GM04504 (cell line): ENCODE measurements around the gene COL21A1.

ENCODE experiments used
- DNase-seq: peaks from one replicate; pipeline ENCODE4 v3.0.0-alpha.2; 2012; ENCODE audit warnings: low read depth

COL21A1 gene

DNA sequence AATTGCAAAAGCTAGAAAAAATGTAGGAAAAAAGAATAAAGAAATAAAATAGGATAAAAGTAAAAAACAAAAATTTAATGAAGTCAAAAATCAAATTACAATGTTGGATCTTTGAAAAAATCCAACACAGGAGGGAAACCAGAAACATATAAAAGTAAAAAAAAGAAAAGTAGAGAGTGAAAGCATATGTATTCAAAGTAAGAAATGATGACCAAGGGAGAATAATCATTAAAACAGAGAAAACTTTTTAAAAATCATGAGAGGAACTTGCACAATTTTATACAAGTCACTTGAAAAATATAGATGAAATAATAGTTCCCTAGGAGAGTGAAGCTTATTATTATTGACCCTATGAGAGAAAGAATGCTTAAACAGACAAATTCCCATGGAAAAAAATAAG is 138.2 kb downstream of the COL21A1 start:
- no peak for DNase-seq

DNA sequence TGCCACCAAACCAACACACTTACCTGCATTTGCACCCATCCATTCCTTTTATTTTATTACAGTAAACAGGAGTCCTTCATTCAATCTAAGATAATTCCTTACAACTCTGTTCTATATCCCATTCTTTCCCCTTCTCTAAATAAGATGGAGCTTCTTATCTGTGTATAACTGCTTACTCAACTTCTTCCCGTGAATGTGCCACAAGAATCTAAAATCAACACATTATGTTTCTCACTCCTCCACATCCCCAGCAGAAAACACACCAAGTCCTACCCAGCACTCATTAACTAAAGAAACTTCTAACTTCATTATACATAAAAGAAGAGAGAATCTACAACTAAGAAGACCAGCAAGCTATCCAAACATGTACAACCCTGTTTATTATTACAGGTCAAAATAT is 141.1 kb downstream of the COL21A1 start:
- DNase-seq, result no peak

DNA sequence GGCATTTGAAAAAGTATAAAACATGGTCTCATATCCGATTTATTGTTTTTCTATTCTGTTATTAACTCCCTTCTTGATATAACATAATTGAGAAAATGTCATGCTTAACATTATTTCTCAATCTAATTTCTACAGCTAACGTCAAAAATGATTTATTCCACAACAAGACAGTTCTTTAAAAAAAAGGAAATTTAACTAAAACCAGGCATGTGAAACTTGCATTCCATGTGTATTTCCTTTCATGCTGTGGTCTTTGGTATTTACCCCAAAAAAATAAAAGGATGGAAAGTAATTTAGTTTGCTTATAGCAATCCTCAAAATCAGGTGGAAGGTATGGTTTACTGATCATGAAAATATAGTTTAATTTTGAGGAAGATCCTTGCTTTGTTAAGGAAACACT is 142.8 kb downstream of the COL21A1 start:
- no peak for DNase-seq

DNA sequence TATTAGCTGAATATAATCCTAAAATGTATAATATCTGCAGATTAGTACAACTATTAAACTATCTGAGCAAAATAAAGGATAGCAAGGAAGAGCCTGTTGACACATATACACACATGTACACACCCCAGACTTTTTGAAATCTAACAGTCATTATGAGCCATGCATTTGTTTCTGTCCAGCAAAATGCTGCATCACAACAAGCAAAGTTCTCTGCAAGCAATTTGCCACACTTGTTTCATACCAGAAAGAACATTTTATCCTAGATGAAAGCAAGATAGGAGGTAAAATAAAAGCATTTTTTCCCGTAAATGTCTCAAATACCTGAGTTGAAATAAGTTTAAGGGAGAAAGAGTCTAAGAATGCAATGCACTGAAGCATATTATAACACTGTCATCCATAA is 145.2 kb downstream of the COL21A1 start:
- DNase-seq, result no peak

DNA sequence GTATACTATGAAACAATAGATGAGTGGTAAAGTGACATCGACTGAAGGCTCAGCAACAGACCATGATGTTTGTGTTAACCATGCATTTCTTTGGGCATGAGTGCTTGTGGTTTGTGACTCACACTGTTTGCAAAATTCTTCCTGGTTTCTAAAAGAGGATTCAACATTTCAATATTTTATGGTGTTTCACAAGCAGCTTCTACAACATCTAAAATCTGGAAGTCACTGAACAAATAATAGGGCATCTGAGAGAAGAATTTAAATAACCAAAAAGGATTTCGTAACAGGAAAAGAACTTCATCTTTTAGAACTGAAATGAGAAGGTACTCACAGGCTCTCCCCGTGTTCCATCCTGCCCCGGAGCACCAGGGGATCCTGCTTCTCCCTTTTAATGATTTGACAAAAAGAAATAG is 146.2 kb downstream of the COL21A1 start:
- peak; percentile 91 for DNase-seq

DNA sequence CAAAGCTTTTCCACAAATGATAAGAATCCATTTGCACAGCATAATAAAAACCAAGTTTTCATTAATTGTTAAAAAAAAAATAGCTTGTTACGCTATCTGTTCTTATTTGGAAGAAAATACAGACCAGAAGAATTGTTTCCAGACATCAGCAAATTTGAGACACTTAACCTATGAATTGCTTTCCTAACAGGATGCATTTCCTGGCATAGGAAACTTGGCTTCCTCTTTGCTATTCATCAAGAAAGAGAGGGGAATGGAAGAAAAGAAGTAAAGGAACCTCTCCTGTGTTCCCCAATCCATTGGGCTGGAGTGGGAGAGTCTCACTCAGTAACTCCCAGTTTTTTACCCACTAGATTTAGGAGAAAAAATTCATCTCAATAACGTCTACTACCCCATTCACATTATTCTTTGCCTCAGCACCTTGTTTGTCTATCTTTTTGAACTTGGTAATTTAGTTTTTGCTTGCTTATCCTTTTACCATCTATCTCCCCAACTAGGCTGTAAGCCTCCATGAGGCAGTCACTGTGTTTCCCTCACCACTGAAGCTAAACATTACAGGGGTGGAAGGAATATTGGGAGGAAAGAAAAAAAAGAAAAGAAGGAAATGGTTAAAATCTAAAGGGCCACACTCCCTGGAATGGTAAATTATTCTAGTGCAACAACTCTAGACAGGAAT is 150.3 kb downstream of the COL21A1 start:
- DNase-seq, result no peak

DNA sequence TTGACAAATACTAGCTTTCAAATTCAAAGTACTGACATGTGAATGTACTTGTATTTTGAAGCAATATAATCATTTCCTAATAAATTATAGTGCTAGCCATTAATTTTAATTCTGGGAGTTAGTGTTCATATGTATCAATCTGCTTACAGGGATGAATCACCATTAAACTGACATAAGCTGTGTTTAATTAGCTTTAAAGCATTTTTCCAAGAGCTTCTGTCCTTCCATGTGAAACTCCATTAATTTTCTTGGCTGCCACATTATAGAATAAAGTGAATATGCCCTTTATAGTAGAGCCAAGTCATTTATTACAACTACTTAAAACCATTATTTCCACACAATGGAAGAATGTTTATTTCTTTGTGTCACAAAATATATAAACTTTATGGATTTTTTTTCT is 150.8 kb downstream of the COL21A1 start:
- DNase-seq, result no peak

DNA sequence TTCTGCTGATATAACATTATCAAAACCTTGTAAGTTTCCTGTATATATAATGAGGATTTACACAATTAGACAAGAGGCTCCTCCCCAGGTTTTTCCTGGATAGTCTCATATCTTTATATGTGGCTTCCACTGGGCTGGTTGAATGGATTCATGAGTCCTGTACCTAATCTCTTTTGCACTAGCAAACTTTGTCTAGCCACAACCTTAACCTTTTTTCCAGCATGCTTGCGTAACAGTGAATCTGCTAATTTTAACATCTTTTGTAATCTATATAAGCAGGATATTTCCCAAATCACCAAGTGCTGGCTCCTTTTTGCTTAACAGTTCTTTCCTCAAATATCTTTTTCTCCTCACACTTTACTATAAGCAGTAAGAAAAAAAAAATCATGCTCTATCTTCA is 153.6 kb downstream of the COL21A1 start:
- DNase-seq, result no peak

DNA sequence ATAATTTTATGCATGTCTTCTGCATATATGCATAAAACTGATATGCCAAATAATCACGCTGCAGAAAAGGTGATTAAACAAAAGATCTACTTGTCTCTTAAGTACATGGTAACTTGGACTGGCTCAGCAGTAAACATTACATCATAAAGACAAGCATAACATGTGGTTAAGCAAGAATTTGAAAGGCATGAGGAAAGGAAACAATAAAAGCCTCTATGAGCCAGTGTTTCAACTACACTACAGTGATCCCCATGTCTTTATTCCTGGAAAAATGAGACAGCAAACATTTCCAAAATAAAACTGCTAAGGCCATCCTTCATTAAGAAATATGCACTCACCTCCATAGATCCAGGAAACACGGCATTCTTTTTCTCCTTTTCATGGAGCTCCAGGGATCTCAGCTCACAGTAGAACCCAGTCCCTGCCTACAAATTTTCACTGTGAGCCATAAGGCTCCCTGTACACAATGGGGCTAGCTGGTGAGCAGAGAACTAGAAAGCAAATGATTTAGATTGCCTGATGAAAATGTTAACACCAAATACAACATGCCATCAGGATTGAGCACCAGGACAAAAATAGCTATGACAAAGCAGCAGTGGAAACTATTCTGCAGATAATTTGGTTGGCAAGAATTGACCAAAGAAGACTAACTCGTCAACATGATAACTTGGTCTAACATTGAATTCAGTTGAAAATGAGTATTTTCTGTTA is 156.1 kb downstream of the COL21A1 start:
- DNase-seq, result peak; percentile 58

DNA sequence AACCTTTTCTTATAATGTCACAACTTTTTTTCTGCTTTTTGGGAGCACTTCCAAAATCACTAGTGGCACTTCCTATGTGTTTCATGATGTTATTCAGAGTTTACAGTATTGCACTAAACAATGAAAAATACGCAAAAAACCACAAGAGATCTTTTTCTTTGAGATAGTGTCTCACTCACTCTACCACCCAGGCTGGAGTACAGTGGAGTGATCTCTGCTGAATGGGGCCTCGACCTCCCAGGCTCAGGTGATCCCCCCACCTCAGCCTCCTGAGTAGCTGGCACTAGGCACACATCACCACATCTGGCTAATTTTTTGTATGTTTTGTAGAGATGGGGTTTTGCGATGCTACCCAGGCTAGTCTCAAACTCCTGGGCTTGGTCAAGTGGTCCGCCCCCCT is 158.7 kb downstream of the COL21A1 start:
- DNase-seq, result no peak

DNA sequence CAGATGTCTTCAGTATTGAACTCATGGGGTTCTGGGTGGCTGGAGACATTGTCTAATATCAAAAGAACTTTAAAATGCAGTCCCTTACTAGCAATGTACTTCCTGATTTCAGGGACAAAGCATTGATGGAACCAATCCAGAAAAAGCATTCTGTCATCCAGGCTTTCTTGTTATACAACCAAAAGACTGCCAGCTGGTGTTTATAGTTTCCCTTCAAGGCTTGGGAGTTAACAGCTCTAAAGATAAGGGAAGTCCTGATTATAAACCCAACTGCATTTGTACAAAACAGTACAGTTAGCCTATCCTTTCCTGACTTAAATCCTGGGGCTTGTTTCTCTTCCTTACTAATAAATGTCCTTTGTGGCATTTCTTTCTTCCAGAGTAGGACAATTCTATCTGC is 160.0 kb downstream of the COL21A1 start:
- DNase-seq, result no peak

DNA sequence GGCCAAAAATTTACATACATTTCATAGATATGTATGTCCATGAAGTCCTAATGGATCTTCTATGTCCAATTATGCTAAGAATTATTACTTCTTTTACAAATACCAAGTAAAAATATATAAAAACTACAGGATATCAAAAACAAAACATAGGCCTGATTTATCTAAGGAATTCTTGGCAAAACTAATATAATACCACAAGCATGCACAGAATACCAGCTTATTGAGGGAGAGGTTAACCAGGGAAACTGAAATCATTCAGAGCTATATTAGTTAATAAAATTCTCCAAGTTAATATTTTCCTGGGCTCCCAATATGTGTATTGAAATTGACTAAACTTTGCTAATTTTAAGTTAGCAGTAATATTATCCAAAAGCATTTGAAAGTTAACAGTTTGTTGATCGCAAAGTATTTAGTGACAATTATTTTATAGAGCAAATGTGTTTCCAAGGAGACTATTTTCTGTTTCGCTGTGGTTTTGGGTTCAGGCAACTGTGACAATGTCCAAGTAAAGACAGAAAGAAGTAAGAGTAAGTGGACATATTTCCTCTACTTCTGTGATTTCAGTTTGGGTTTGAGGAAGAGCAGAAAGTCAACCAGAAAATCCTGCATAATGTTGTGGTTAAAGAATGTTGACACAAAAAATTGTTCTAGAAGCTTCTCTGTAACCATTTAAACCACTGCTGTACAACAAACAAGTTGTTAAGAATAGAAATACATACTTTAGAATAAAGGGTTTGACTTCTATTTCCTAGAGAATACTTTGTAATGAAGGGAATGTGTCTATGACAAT is 167.4 kb downstream of the COL21A1 start:
- DNase-seq, result no peak

DNA sequence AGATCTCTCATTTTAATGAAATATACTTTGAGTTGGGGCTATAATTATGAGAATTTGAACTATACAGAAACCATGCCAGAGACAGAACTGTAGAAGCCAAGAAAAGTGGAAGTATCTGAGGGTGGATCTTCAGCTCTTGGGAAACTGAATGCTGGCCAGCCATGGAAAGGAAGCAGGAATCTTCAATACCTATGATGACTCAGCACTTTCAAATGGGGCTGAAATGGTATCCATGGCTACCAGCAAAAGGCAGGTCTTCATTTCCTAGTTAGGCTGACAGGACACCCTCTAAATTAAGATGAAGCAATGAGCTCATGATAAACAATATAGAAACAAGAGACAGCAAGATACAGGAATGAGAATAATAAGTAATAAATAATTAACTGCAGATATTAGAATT is 171.3 kb downstream of the COL21A1 start:
- no peak for DNase-seq

DNA sequence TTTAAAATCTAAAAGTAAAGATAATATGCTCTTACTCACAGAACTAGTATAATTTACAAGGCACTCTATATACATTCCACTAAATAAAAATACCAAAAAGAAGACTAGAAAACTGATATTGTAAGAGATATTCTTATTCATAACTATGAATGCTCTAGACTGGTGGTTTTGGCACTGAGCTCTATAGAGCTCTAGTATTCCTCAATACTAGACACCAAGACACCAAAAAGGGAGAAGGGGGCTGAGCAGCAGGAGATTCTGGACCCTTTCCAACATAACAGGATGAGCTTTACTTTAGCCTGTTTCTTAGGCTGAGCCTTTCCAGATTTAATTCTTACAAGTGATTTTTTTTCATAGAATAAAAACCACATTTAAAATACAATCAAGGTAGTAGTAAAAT is 173.6 kb downstream of the COL21A1 start:
- no peak for DNase-seq

DNA sequence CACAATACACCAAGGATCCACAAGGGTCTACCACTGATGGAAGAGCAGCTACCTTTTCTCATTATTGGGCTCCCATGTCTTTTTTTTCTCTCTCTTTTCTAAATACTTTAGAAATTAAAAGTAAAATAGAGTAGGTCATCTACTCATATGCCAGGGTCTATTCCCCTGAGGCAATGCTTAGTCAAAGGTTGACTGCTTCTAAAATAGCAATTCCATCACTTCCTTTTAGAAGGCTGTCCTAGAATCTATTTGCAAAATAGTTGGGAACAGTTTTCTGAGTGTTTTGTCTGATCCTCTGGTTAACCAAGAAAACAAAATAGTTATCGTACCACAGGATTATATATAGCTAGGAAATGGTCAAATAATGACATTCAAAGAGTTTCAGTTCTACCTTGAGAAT is 174.1 kb downstream of the COL21A1 start:
- no peak for DNase-seq

DNA sequence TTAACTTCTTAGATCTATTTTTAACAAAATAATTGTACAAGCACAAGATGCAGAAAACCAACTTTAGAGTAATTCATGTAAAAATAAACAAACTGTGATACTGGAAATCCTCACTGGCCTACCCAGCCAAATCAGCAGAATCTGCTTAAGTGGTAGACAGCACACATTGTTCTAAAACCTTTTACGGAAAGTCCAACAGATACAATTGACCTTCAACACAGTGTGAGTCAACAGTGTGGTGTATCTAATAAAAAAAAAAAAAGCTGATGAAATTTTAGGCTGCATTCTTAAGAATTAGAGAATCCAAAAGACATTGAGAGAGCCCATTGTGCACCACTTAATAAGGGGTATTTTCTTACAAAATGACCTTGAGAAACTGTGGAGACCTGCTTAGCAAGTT is 174.5 kb downstream of the COL21A1 start:
- no peak for DNase-seq

DNA sequence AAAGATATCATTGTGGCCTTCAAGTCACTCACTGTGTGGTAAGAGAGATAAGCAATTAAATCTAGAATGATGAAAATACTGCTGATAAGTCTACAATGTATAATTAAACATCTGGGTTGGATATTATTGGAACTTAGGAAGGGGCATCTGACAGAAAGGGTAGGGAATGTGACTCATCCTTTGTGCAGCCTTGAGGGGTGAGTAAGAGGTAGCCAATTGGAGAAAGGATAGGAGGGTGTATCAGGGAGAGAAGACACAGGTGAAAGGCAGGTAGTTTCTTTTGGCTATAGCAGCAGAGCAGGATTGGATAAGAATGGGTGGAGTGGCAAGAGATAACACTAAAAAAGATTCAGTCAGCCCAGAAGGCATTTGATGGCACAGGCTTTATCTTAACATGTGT is 182.0 kb downstream of the COL21A1 start:
- no peak for DNase-seq

DNA sequence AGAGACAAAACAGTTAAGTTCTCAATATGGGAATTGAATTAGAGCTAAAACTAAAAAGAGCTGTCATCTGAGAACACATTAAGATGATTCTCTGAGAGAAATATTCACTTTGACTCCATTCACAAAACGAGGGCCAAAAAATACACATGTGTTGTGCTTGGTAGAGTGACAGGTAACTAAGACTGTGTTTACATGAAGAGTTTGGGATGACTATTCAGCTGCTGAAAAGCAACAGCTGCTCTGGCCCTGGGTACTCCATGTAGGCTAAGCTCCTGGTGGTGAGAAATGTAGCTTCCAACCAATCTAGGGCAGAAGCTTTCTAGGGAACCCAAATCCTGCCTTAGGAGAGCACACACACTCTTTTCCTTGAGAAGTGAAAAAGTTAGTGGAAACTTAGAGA is 184.5 kb downstream of the COL21A1 start:
- no peak for DNase-seq

DNA sequence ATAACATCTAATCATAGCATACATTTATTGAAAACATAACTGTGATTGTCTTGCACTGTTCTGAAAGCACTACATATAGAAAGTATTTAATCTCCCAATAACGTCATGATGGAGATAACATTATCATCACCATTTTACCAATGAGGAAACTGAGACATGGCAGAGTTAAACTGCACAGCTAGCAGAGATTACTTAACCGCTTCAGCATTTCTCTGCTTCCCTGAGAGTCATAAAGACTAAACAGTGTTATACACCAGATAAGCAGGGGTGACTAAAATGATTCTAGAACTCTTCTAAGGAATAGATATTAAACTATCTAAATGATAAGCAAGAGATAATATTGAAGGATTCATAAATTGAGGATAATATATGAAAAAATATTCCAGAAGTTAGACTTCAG is 188.7 kb downstream of the COL21A1 start:
- DNase-seq, result no peak

DNA sequence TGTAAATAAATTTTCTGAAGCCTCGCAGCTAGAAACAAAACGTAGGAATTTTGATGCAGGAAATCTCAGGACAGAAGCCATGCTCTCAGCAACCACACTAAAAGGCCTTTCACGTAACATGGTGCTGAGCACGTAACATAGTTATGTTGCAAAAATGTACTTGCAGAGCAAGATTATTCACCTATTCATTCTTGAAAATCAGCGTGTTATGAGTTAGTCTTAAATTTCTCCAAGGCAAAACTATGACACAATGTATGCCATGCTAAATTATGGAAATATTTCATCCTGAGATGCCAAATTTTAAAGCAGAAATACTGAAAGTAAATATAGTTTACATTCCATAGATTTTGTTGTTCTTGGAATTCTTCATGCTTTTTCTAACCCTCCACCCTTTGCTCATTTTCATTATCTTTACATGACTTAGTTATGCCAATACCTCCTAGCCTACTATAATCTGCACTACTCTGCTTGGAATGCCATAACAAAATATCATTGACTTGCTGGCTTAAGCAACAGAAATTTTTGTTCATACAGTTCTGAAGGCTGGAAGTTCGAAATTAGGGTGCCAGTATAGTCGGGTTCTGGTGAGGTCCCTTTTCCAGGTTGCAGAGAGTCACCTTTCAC is 192.2 kb downstream of the COL21A1 start:
- no peak for DNase-seq

DNA sequence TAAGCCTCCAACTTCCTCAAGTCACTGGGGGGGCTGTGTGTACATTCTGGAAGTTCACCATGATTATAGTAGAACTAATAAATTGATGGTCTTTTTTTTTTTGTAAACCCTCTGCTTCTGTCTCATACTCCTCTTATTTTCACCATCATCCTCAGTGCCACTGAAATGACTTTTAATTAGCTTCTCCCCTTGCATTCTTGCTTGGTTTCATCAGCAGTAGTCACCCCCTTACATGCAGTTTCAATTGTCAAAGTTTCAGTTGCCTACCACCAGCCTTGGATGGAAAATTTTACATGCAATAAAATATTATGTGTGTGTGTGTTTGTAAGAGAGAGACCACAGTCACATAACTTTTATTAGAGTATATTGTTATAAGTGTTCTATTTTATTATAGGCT is 196.2 kb downstream of the COL21A1 start:
- DNase-seq, result no peak

DNA sequence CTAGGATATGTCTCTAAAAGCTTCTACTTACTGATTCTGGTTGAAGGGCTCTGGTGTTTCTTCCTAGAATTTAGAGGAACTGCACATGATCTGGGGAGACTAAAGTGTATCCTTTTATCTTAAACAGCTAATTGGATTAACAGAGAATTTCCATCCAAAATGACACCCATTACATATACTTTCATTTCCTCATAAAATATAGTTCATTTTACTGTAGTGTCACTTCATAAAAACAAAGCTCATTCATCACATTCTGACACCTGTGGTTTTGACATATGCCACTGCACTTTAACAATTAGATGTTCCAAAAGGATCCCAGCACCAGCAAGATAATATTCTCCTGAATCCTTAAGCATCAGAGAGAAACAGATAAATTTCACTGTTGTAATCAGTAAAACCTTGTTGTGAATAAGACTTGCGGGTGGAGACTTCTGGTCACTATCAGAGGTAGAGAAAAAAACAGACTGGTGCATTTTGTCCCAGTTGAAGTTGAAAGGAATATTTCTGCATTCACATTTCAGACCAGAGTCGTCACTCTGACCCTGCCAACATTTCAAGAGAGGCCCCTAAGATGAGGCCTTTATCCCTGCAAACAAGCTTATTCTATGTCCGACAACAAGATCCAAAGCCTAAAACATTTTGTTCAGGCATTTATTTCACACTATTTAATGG is 196.7 kb downstream of the COL21A1 start:
- no peak for DNase-seq
